NCI-H1105 treated with DMSO at 0.1 percent for 48 hours (cell line): Measurements from ENCODE around the gene ABCG2.
"Not testable (repeated sequence)": the region's sequence is repeated elsewhere in the genome, so short reads cannot be mapped to it uniquely, and the experiment has no call there.

Source experiments
- DNase-seq: peaks from one replicate; lab custom pipeline; 2025; lab: John Stamatoyannopoulos, UW

ABCG2 gene

GRCh38 chr4:88112856-88113255, 45.6 kb downstream of the ABCG2 start:
- DNase-seq: no peak

DNA sequence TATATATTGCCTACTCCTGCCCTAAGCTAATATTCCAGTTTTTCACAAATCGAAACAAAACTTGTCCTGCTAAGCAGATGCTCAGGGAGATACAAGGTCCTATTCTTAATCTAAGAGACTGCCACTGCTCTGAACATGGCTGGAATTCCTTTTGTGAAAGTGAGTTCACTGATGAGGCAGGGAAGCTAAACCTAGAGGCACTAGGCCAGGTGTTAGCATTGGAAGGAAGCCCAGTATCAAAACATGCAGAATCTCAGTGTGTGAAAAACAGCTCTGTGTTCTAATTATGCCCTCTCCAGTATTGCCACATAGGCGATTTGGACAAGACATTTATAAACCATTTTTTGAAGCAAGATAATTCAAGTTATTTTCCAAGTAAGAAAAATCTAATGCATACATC, 47.6 kb downstream of the ABCG2 start:
- DNase-seq: no peak

GRCh38 chr4:88109123-88109881, 49.1 kb downstream of the ABCG2 start:
- no peak for DNase-seq

DNA sequence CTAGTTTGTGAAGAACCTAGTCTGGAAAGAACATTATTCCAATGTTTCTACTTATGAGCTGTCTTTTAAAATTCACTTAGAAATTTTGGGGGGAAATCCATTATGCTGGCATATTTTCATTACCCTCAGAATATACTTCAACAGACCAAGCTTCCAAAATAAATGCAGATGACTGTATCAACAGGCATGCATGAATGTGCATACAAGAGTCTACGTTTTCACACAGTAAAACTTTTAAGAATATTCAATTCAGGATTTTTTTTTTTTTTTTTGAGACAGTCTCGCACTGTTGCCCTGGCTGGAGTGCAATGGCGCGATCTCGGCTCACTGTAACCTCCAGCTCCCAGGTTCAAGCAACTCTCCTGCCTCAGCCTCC, 49.7 kb downstream of the ABCG2 start:
- DNase-seq: no peak

DNA sequence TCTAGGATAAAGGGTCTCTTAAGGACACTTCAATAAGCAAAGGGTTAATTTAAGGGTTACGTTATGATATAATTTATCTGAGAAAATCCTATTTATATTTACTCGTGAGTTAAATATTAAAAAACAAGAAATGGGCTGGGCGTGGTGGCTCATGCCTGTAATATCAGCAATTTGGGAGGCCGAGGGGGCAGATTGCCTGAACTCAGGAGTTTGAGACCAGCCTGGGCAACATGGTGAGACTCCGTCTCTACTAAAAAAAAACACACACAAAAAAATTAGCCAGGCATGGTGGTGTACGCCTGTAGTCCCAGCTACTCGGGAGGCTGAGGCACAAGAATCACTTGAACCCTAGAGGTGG, 50.4 kb downstream of the ABCG2 start:
- DNase-seq: not testable (repeated sequence)

DNA sequence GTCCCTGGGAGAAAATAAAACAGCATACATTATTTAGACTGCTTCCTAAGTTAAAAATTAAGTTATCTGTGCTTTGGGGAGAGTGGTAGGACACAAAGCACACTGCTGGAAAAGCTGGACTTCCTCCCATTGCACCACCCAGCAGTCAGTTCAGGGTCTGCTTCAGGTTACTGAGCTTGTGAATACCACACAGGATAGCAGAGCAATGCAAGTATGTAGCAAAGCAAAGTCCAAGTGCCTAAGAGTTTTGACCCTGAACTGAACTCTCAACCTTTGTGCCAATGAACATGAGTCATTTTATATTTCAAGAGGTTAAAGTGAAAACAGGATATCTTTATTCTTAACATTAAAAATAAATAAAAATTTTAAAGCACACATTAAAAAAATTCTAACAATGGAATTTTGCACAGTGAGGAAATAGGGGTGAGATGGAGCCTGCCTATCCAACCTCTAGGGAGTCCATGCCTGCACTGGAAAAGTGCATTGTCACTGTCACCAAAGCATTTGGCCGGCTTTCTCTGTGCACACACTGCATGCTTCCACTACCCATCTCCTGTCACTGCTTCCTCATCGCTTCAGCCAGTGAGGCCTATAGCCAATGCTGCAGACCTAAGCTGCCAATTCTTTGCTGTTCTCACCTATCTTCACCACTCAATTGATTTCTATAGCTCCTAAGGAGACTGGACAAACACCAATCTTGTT, 50.9 kb downstream of the ABCG2 start:
- no peak for DNase-seq

DNA sequence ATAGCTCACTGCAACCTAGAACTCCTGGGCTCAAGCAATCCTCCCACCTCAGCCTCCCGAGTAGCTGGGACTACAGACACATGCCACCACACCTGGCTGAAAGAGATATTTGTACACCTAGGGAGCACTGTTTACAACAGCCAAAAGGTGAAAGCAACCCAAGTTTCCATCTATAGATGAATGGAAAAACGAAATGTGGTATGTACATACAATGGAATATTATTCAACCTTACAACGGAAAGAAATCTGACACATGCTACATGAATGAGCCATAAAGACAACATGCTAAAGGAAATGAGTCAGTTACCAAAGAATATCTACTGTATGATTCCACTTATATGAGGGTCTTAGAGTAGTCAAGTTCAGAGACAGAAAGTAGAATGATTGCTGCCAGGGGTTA, 52.2 kb downstream of the ABCG2 start:
- no peak for DNase-seq

- DNase-seq: no peak
Observed at GRCh38 chr4:88104902-88105610, 53.4 kb downstream of the ABCG2 start.

DNA sequence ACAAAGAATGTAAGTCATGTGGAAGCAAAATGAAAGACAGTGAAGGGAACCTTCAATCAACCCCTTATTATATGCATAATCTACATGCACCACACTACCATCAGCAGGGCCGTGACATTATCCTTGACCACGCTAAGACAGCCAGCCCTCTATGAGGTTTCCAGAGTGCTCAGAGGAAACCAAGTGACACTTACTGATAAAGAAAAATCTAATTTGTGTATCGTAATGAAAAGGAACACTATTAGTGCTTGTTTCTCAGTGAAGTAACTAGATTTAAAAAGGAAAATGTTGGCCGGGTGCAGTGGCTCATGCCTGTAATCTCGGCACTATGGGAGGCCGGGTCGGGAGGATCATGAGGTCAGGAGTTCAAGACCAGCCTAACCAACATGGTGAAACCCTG, 56.4 kb downstream of the ABCG2 start:
- no peak for DNase-seq

- no peak for DNase-seq
Observed at GRCh38 chr4:88101165-88101564, 57.3 kb downstream of the ABCG2 start.

DNA sequence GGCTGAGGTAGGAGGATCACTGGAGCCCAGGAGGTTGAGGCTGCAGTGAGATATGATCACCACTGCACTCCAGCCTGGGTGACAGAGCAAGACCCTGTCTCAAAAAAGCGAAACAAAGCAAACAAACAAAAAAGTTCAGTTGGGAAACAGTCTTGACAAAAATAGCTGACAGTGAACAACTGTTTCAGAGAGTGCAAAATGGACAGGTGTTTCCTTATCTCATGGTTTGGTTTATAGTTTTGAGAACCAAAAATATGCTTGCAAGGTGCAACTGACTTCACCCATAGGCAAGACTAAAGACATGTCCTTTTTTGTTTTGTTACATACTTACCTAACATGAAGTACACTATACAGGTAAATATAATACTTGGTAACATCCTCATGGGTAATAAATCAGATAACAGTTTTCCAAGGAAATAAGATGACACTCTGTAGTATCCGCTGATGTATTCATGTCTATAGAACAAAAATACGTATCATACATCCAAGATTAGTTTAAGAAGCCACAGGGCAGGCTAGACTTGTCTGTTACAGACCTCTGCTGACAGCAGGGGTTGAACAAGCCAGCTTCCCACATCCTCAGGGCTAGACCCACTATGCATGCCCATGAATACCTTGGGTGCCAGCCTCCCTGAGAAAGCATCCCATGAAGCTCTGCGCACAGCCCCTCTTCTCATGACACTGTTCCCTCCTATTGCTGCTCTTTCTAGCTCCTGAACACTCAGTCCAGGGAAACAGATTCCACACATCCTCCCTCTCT, 59.3 kb downstream of the ABCG2 start:
- DNase-seq: no peak

DNA sequence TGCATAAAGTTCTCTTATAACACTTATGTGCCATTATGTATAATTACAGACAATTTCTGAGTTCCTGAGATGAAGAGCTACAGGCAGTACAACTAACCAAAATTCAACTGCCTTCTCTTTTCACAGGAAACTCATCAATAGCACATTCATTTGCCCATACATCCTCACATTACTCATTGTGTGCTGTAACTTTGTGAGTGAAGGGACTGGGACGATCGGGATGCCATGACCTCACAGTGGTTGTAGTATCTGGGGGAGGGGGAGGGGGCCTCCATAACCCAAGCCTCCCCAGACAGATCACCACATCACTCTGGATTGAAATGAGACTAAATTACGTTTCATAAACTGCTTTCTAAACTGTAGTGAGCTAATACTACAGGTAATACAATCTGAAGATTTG, 60.7 kb downstream of the ABCG2 start:
- DNase-seq: no peak

DNA sequence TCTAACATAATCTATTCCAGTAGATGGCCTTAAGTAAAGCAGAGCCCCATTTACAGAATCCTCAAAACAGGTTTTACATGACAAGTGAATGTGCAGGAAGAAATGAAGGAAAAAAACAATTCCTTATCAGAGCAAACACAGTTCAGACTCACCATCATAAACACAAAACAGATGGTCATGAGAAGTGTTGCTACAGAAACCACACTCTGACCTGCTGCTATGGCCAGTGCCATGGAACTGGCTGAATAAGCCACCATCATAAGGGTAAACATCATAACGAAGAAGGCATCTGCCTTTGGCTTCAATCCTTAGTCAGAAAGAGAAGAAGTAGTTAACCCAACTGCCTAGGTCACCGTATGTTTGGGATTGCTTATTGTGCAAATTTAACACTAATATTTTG, 61.1 kb downstream of the ABCG2 start:
- no peak for DNase-seq

DNA sequence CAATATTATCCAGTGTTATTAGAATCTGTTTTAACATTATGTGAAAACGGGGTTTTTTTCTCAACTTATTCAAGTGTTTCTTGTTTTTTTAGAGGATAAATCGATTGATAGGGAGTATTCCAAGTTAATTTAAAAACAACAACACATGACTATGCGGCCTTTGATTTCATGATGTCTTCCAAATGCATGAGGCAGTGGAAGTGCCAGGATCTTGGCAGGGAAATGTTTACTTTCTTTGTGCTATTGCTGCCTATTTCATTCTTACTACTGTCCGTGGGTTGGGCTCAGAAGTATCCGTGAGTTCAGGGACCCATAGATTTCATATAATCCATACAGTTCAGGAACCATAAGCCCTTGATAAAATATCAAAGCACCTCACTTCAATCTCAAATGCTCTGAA, 64.6 kb downstream of the ABCG2 start:
- no peak for DNase-seq

DNA sequence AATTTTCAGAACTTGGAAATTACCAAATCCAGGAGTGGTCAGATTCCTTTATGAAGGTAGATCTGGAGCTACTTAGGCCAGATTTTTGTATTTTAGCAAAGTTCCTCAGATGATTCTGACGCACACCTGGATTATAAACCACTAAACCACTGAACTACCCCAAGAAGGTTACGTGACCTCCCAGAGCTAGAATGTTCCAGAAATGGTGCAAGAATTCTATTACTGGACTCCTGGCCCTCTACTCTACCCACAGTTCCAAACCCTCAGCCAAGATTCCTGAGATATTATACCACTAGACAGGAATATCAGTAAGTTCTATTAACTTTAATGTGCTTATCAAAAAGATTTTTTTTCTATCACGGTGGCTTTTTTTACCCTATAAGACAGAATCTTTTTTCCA, 67.1 kb downstream of the ABCG2 start:
- no peak for DNase-seq

DNA sequence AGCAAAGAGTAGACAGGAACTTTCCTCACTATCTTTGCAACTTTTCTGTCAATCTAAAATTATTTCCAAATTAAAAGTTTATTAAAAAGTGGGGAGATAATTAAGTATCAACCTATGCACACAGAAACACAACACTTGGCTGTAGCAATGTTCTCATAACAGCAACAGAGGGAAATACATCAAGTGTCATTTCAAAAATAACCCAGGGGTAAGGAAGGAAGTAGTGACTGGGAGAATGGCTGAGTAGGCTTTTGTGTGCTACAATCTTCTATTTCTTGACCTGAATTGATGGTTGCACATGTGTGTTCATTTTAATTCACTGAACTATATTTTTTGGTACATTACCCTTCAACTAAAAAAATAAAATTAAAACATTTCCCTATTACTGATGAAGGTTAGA, 67.5 kb downstream of the ABCG2 start:
- DNase-seq: no peak

DNA sequence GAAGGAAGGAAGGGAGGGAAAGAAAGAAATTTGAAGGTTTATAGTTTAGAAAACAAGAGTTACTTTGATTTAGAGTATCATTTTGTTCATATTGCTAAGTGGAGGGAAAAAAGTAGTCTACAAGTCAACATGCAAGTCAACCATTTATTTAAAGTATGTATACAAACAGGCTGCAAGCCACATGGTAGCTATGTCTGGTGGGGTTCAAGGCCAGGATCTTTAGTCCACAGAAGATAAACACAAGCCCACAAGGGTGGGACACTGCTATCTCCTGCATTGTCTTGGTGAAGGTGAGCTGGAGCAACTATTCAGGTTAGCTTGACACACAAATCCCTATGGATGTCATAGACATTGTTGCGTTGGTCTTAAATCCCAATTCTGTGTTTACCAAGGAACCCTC, 71.4 kb downstream of the ABCG2 start:
- no peak for DNase-seq

GRCh38 chr4:88080626-88081025, 77.8 kb downstream of the ABCG2 start:
- DNase-seq: no peak

DNA sequence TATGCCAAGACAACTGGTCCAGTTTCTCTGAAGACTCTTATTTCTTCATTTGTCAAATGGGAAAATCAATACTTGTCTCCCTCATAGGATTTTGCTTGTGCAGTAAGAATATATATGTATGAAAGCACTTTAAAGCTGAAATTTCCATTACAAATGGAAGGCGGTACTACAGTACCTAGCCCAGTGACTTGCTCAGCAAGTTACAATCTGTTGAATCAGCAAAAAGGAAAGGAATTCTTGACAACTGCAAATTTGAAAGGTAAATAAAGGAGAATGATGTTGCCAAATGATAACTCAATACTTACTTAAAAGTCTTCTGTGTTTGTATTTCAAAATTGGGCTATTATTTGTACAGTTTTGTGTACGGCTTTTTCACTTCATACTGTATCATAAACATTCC, 79.9 kb downstream of the ABCG2 start:
- DNase-seq: no peak

DNA sequence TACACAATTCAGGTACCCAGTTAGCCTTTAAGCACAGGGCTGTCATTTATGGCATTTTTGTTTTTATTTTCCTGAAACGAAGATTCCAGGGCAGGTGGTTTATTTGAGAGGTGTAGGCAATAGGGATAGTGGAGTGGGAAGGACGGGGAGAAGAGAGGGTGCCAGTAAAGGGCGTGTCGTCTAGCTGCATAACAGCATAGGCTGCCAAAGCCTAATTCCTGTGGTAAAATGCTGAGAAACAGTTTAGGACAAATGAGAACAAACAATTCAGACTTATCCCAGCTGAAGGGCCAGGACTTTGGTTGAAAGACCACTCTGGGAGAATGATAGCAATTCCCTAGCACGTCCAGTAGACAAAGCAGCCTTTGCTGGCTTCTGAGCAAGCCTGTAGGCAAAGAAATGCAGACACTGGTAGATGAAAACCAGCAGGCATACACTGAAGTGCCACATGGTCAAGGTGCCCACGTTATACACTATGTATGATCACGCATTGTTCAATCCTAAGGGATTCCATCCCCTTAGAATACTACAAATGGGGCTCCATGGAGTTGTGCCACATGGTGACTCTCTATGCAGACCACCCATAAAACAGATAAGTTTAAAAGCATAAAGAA, 80.4 kb downstream of the ABCG2 start:
- DNase-seq: no peak

DNA sequence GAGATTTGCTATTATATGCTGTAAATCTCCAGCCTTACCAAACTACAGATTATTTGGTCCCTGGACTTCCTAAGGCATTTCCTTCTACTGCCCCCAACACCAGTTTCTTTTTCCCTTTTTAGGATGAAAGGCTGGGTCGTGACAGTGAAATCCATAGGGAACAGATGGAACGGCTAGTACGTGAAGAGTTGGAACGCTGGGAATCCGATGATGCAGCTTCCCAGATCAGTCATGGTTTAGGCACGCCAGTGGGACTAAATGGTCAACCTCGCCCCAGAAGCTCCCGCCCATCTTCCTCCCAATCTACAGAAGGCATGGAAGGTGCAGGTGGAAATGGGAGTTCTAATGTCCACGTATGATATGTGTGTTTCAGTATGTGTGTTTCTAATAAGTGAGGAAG, 83.1 kb downstream of the ABCG2 start:
- DNase-seq: no peak

DNA sequence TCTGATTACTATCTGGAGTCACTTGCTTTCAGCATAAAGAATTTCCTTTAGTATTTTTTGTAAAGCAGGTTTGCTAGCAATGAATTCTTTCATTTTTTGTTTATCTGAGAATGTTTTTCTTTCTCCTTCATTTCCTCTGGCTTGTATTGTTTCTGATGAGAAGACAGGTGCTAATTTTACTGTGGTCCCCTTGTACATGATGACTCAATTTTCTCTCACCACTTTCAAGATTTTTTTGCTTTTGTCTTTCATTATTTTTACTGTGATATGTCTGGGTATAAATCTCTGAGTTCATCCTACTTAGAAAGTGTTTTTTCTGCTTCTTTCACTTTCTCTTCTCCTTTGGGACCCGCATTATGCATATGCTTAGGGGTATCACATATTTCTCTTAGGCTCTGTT, 88.4 kb downstream of the ABCG2 start:
- DNase-seq: no peak
